ENCODE data around the gene PTPRF.

Gene PTPRF

GRCh38 chr1:43552813-43553212 is 22.1 kb downstream of the PTPRF start:
- no peak for DNase-seq (ENCODE audit: low spot score)

- DNase-seq (ENCODE audit: low spot score), result peak; percentile 54
Observed at GRCh38 chr1:43554444-43554992, 23.8 kb downstream of the PTPRF start.

GRCh38 chr1:43556782-43557181 is 26.1 kb downstream of the PTPRF start:
- DNase-seq (ENCODE audit: low spot score), result no peak

GRCh38 chr1:43557744-43558245 is 27.1 kb downstream of the PTPRF start:
- no peak for DNase-seq (ENCODE audit: low spot score)

- DNase-seq (ENCODE audit: low spot score), result no peak
Observed at GRCh38 chr1:43558346-43558841, 27.7 kb downstream of the PTPRF start.

GRCh38 chr1:43559714-43560113 is 29.0 kb downstream of the PTPRF start:
- DNase-seq (ENCODE audit: low spot score), result no peak

- no peak for DNase-seq (ENCODE audit: low spot score)
Observed at GRCh38 chr1:43560286-43560685, 29.6 kb downstream of the PTPRF start.

- no peak for DNase-seq (ENCODE audit: low spot score)
Observed at GRCh38 chr1:43563876-43564539, 33.3 kb downstream of the PTPRF start.

- DNase-seq (ENCODE audit: low spot score), result no peak
Observed at GRCh38 chr1:43564551-43565348, 34.1 kb downstream of the PTPRF start.

GRCh38 chr1:43565600-43566360 is 35.1 kb downstream of the PTPRF start:
- no peak for DNase-seq (ENCODE audit: low spot score)

GRCh38 chr1:43566382-43567044 is 35.8 kb downstream of the PTPRF start:
- DNase-seq (ENCODE audit: low spot score), result no peak

- DNase-seq (ENCODE audit: low spot score), result no peak
Observed at GRCh38 chr1:43569175-43569574, 38.5 kb downstream of the PTPRF start.

GRCh38 chr1:43570277-43570676 is 39.6 kb downstream of the PTPRF start:
- DNase-seq (ENCODE audit: low spot score), result no peak

GRCh38 chr1:43570715-43571114 is 40.0 kb downstream of the PTPRF start:
- DNase-seq (ENCODE audit: low spot score), result no peak

GRCh38 chr1:43572084-43572483 is 41.4 kb downstream of the PTPRF start:
- no peak for DNase-seq (ENCODE audit: low spot score)

GRCh38 chr1:43572538-43572937 is 41.9 kb downstream of the PTPRF start:
- no peak for DNase-seq (ENCODE audit: low spot score)

- DNase-seq (ENCODE audit: low spot score), result no peak
Observed at GRCh38 chr1:43573066-43573800, 42.5 kb downstream of the PTPRF start.

- no peak for DNase-seq (ENCODE audit: low spot score)
Observed at GRCh38 chr1:43576521-43576920, 45.8 kb downstream of the PTPRF start.

- DNase-seq (ENCODE audit: low spot score), result no peak
Observed at GRCh38 chr1:43577655-43578542, 47.2 kb downstream of the PTPRF start.

- DNase-seq (ENCODE audit: low spot score), result no peak
Observed at GRCh38 chr1:43580039-43580438, 49.4 kb downstream of the PTPRF start.
